GM13977 (cell line): ENCODE measurements around the gene AHRR.

Source experiments
- DNase-seq: peaks from one replicate; pipeline ENCODE4 v3.0.0; 2012; ENCODE audit warnings: low spot score
- CTCF ChIP-seq: IDR thresholded peaks from 2 replicates; pipeline ENCODE4 v1.5.1; 2012; ENCODE audit warnings: mild to moderate bottlenecking, control low read depth; ENCODE audit not compliant: insufficient read depth; ENCODE audit errors: extremely low read depth, missing control alignments
- in situ Hi-C: fragments of 300-500 bp; cut with MboI; formaldehyde crosslinking; loops from one replicate; pipeline ENCODE4 v1.12.0; 2022; ENCODE audit warnings: low sequenced_read_pairs, low pct_unique_long_range_greater_than_20kb, mixed read lengths, inconsistent platforms; ENCODE audit not compliant: unreplicated experiment

AHRR gene

DNA sequence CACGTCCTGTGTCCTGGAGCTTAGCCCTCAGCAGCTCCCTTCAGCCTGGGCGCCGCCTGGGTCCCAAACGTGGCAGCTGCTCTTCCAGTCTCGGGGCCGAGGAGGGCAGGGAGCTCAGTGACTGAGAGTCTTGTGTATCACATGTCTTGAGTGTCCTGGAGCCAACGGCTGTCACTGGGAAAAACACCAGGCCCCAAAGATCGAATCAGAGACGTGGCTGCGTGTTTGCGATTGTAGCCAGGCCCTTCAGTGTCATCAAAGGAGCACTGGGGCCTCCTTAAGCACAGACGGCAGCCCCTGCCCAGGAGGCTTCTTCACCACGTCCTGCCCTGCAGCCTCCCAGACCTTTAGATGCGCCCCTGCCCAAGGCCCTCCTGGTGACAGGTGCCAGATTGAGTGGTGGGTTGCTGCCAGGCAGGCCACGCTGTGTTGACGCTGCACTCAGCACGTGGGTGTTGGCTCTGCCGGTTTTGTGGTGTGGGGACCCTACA lies 115.8 kb downstream of the AHRR start:
- no peak for TF ChIP-seq CTCF
- DNase-seq = no peak
- in situ Hi-C loops = loop anchor here (10.0 kb wide), 1 partner anchor 113 kb away; the partner anchor contains the start of gene AHRR

DNA sequence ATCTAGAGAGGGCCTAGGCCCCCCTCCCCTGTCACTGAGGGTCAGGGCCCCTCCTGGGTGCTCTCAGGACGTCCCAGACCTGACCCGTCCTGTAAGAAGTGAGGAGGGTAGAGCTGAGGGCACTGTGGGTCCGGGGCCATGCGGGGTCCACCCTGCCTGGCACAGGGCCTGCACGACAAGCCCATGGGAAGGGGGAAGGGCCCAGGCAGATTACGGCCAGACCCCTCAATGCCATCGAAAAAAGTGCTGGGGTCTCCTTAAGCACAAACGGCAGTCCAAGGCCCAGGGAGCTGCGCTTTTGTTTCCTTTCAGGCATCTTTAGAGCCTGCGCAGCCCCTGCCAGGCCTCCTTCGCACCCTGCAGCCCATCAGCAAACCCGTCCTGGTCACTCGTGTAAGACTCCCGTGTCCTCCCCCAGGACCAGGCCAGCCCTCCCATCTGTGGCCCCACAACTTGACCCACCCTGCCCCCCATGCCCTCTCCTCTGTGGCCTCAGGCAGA lies 117.0 kb downstream of the AHRR start:
- TF ChIP-seq CTCF = no peak
- in situ Hi-C loops = loop anchor here (10.0 kb wide), 1 partner anchor 114 kb away; the partner anchor contains the start of gene AHRR
- no peak for DNase-seq

- in situ Hi-C loops = loop anchor here (10.0 kb wide), 1 partner anchor 114 kb away; the partner anchor contains the start of gene AHRR
- DNase-seq = no peak
- TF ChIP-seq CTCF = no peak
These were observed 117.7 kb downstream of the AHRR start for GRCh38 chr5:439181-439580.

DNA sequence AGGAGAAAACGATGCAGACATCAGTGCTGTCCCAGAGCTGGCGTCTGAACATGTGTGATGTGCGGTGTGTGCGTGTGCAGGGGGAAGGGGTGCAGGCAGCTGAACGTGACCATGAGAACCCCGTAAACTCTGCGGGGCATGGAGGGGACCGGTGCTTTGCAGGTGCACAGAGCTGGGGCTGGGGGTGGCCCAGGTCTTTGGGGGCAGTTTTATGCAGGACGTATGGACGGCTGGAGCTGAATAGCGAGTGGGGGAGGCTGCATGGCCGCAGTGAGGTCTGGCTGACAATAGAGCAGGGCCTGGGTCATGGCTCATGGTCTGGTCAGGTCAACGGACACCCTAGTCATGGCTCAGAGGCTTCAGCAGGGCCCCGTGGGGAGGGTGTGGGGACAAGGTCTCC lies 118.1 kb downstream of the AHRR start:
- no peak for DNase-seq
- in situ Hi-C loops = loop anchor here (10.0 kb wide), 1 partner anchor 115 kb away; the partner anchor contains the start of gene AHRR
- TF ChIP-seq CTCF = no peak

- in situ Hi-C loops = no loop called here
- DNase-seq = peak; percentile 55
- no peak for TF ChIP-seq CTCF
These were observed 119.1 kb downstream of the AHRR start for GRCh38 chr5:440401-441201.

DNA sequence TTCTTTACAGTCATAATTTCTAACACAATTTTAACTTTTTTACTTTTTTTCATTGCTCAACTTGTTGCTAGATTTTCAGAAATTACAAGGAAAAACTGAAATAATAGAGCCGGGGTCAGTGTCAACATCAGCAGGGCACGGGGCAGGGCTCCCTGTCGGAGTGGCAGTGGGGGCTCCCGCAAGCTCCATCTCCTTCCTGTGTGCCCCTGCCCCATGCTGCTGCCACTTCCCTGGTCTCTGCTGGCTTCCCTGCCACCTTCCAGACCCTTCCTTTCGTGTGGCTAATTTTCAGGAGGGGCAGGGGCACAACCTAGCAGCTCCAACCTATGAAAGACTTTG lies 120.5 kb downstream of the AHRR start:
- no peak for TF ChIP-seq CTCF
- no peak for DNase-seq
- in situ Hi-C loops = no loop called here
